Measurements from ENCODE around the gene KIAA1210. TPM values are rescaled to one million over a fixed set of nuclear protein-coding genes. Genes with fewer than 3 reads are reported as not detected.
A peak's percentile ranks its signal among the peaks of the same experiment; 100 is the strongest.

The KIAA1210 gene
- total RNA-seq, 5 donors from 2014 or later (not counting 1 experiment from before 2014, with no cell fraction given), result not detected

GRCh38 chrX:119132316-119132715 is 4.7 kb upstream of the KIAA1210 start:
- Histone ChIP-seq H3K9me3 (no peaks in the 10 kb centered on the region), H3K36me3 (ENCODE audit: control insufficient read depth in 2 of 2, extremely low read depth in 1 of 2, insufficient read depth in 1 of 2, low read length in 1 of 2) (no peaks in the 10 kb centered on the region), H3K27ac (ENCODE audit: low read length) (no peak overlapping the region), H3K4me3 (ENCODE audit: control insufficient read depth in 1 of 2, extremely low read depth in 1 of 2, low read length in 1 of 2) (no peak overlapping the region), H3K4me1 (ENCODE audit: control insufficient read depth in 1 of 2, extremely low read depth in 1 of 2, insufficient read depth in 2 of 2, low read length in 2 of 2) (no peaks in the 10 kb centered on the region), H3K27me3 (replicated peaks in 1 of 2; ENCODE audit: control insufficient read depth in 2 of 2, extremely low read depth in 1 of 2, insufficient read depth in 2 of 2, low read length in 1 of 2) (no peaks in the 10 kb centered on the region)
- ATAC-seq (replicated peaks in 1 of 4) (no peak), DNase-seq (no peak)
- ChIA-PET CTCF (interaction anchor here in 1 of 2 donors (1.3 kb wide), 1 partner anchor 11 kb away, joined by 3 read pairs; no protein-coding TSS in a partner anchor), POLR2A (no interaction called here)
- H3K9me3 Mint-ChIP-seq, result no peaks in the 10 kb centered on the region
- no CpG with 5 or more reads among the region's 2 CpGs for WGBS (ENCODE audit: insufficient coverage)
- H3K4me3 Mint-ChIP-seq, result no peak overlapping the region
- no peaks in the 10 kb centered on the region for H3K4me1 Mint-ChIP-seq
- peaks cover 5 to 29% of the 10 kb centered on the region in 2 donors for H3K27me3 Mint-ChIP-seq
- no peaks in the 10 kb centered on the region for H3K36me3 Mint-ChIP-seq
- no peak overlapping the region for H3K27ac Mint-ChIP-seq

DNA sequence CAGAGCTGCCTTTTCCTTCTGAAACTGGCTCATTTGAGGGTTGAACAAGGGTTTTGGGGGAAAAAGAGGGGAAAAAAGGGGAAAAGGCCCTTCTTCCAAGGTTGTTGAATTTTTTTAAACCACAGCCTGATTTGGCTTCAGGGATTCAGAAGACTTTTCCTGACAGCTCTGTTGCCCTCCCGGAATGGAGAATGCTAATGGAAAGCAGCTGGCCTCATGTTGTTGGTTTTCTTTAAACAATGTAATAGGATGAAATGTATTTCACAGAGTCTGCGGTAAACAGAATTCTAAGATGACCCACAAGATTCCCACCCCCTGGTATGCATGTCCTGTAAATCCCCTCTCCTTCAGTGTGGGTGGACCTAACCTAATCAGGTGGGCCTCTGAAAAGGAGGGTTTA is 3.3 kb upstream of the KIAA1210 start:
- Histone ChIP-seq H3K36me3 (ENCODE audit: control insufficient read depth in 2 of 2, extremely low read depth in 1 of 2, insufficient read depth in 1 of 2, low read length in 1 of 2) (no peaks in the 10 kb centered on the region), H3K4me1 (ENCODE audit: control insufficient read depth in 1 of 2, extremely low read depth in 1 of 2, insufficient read depth in 2 of 2, low read length in 2 of 2) (no peaks in the 10 kb centered on the region), H3K4me3 (ENCODE audit: control insufficient read depth in 1 of 2, extremely low read depth in 1 of 2, low read length in 1 of 2) (no peak overlapping the region), H3K9me3 (no peaks in the 10 kb centered on the region), H3K27ac (ENCODE audit: low read length) (no peak overlapping the region), H3K27me3 (replicated peaks in 1 of 2; ENCODE audit: control insufficient read depth in 2 of 2, extremely low read depth in 1 of 2, insufficient read depth in 2 of 2, low read length in 1 of 2) (no peaks in the 10 kb centered on the region)
- CTCF ChIA-PET, result no interaction called here
- no peaks in the 10 kb centered on the region for H3K36me3 Mint-ChIP-seq
- H3K27me3 Mint-ChIP-seq, result peaks cover 5 to 25% of the 10 kb centered on the region in 2 donors
- no peak for ATAC-seq (replicated peaks in 1 of 4)
- H3K9me3 Mint-ChIP-seq, result no peaks in the 10 kb centered on the region
- H3K4me3 Mint-ChIP-seq, result no peak overlapping the region
- no peaks in the 10 kb centered on the region for H3K4me1 Mint-ChIP-seq
- no CpG with 5 or more reads among the region's 2 CpGs for WGBS (ENCODE audit: insufficient coverage)
- no peak for DNase-seq
- POLR2A ChIA-PET, result no interaction called here
- H3K27ac Mint-ChIP-seq, result no peak overlapping the region

- no peak overlapping the region for H3K27ac ChIP-seq (ENCODE audit: low read length)
Measured at GRCh38 chrX:119121341-119121740, 6.3 kb downstream of the KIAA1210 start.

GRCh38 chrX:119118780-119119395 is 8.7 kb downstream of the KIAA1210 start:
- no peak overlapping the region for H3K4me3 Mint-ChIP-seq
- WGBS (ENCODE audit: insufficient coverage), result no CpG with 5 or more reads among the region's 6 CpGs
- Histone ChIP-seq H3K27ac (ENCODE audit: low read length) (no peak overlapping the region), H3K27me3 (replicated peaks in 1 of 2; ENCODE audit: control insufficient read depth in 2 of 2, extremely low read depth in 1 of 2, insufficient read depth in 2 of 2, low read length in 1 of 2) (no peaks in the 10 kb centered on the region), H3K36me3 (ENCODE audit: control insufficient read depth in 2 of 2, extremely low read depth in 1 of 2, insufficient read depth in 1 of 2, low read length in 1 of 2) (no peaks in the 10 kb centered on the region), H3K9me3 (no peaks in the 10 kb centered on the region), H3K4me1 (ENCODE audit: control insufficient read depth in 1 of 2, extremely low read depth in 1 of 2, insufficient read depth in 2 of 2, low read length in 2 of 2) (no peaks in the 10 kb centered on the region), H3K4me3 (ENCODE audit: control insufficient read depth in 1 of 2, extremely low read depth in 1 of 2, low read length in 1 of 2) (no peak overlapping the region)
- ChIA-PET CTCF (interaction anchor here (0.5 to 2.2 kb wide), 6 partner anchors 11 to 157 kb away, joined by 3 to 16 read pairs (median 4); no protein-coding TSS in a partner anchor), POLR2A (no interaction called here)
- H3K27me3 Mint-ChIP-seq, result peaks cover 6 to 36% of the 10 kb centered on the region in 2 donors
- no peaks in the 10 kb centered on the region for H3K4me1 Mint-ChIP-seq
- peak in 33 of 35 experiments; percentile 3 to 63 (median 28) for DNase-seq
- peak; percentile 60 to 75 (median 64) for ATAC-seq (replicated peaks in 1 of 4)
- no peaks in the 10 kb centered on the region for H3K36me3 Mint-ChIP-seq
- H3K9me3 Mint-ChIP-seq, result no peaks in the 10 kb centered on the region
- H3K27ac Mint-ChIP-seq, result no peak overlapping the region

More at GRCh38 chrX:119121341-119121740, 6.3 kb downstream of the KIAA1210 start:
- Histone ChIP-seq H3K36me3 (ENCODE audit: control insufficient read depth in 2 of 2, extremely low read depth in 1 of 2, insufficient read depth in 1 of 2, low read length in 1 of 2) (no peaks in the 10 kb centered on the region), H3K4me3 (ENCODE audit: control insufficient read depth in 1 of 2, extremely low read depth in 1 of 2, low read length in 1 of 2) (no peak overlapping the region), H3K4me1 (ENCODE audit: control insufficient read depth in 1 of 2, extremely low read depth in 1 of 2, insufficient read depth in 2 of 2, low read length in 2 of 2) (no peaks in the 10 kb centered on the region), H3K9me3 (no peaks in the 10 kb centered on the region), H3K27me3 (replicated peaks in 1 of 2; ENCODE audit: control insufficient read depth in 2 of 2, extremely low read depth in 1 of 2, insufficient read depth in 2 of 2, low read length in 1 of 2) (no peaks in the 10 kb centered on the region)
- ChIA-PET POLR2A (no interaction called here), CTCF (interaction anchor here (0.6 to 1.6 kb wide), 5 partner anchors 12 to 358 kb away, joined by 3 to 11 read pairs (median 3); no protein-coding TSS in a partner anchor)
- peaks cover 6 to 30% of the 10 kb centered on the region in 2 donors for H3K27me3 Mint-ChIP-seq
- no peaks in the 10 kb centered on the region for H3K36me3 Mint-ChIP-seq
- no peaks in the 10 kb centered on the region for H3K9me3 Mint-ChIP-seq
- ATAC-seq (replicated peaks in 1 of 4), result no peak
- no peak for DNase-seq
- H3K4me3 Mint-ChIP-seq, result no peak overlapping the region
- no peak overlapping the region for H3K27ac Mint-ChIP-seq
- WGBS (ENCODE audit: insufficient coverage), result no CpG with 5 or more reads among the region's 1 CpG
- no peaks in the 10 kb centered on the region for H3K4me1 Mint-ChIP-seq

- Mint-ChIP-seq H3K9me3 (no peaks in the 10 kb centered on the region), H3K36me3 (no peaks in the 10 kb centered on the region), H3K27me3 (peaks cover 6 to 44% of the 10 kb centered on the region in 2 donors), H3K4me1 (no peaks in the 10 kb centered on the region), H3K27ac (no peak overlapping the region), H3K4me3 (no peak overlapping the region)
- no peaks in the 10 kb centered on the region for H3K4me1 ChIP-seq (ENCODE audit: control insufficient read depth in 1 of 2, extremely low read depth in 1 of 2, insufficient read depth in 2 of 2, low read length in 2 of 2)
- no peaks in the 10 kb centered on the region for H3K36me3 ChIP-seq (ENCODE audit: control insufficient read depth in 2 of 2, extremely low read depth in 1 of 2, insufficient read depth in 1 of 2, low read length in 1 of 2)
- H3K27ac ChIP-seq (ENCODE audit: low read length), result no peak overlapping the region
- no peaks in the 10 kb centered on the region for H3K9me3 ChIP-seq
- no peak overlapping the region for H3K4me3 ChIP-seq (ENCODE audit: control insufficient read depth in 1 of 2, extremely low read depth in 1 of 2, low read length in 1 of 2)
- ChIA-PET POLR2A (no interaction called here), CTCF (no interaction called here)
- ATAC-seq (replicated peaks in 1 of 4) (no peak), DNase-seq (no peak)
- no peaks in the 10 kb centered on the region for H3K27me3 ChIP-seq (replicated peaks in 1 of 2; ENCODE audit: control insufficient read depth in 2 of 2, extremely low read depth in 1 of 2, insufficient read depth in 2 of 2, low read length in 1 of 2)
Measured at GRCh38 chrX:119107206-119107605, 20.4 kb downstream of the KIAA1210 start.

DNA sequence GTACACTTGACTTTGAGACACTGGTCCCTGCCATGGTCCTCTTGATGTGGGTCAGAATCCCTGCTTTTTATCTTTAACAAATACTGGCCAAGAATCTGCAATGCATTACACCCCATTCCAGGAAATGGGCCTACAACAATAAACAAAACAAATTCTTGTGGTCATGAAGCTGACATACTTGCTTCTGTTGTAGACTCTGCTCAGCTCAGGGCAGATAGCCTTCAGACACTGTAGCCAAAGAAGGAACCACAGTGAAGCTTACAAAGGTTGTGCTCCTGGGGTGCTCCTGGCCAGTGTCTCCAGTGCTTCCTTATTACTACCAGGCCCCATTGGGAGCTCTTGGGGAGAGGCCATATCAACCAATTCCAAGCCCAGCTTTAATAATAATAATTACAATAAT is 21.8 kb downstream of the KIAA1210 start:
- Mint-ChIP-seq H3K27me3 (peaks cover 6 to 44% of the 10 kb centered on the region in 2 donors), H3K27ac (no peak overlapping the region), H3K36me3 (no peaks in the 10 kb centered on the region), H3K9me3 (no peaks in the 10 kb centered on the region), H3K4me1 (no peaks in the 10 kb centered on the region), H3K4me3 (no peak overlapping the region)
- Histone ChIP-seq H3K36me3 (ENCODE audit: control insufficient read depth in 2 of 2, extremely low read depth in 1 of 2, insufficient read depth in 1 of 2, low read length in 1 of 2) (no peaks in the 10 kb centered on the region), H3K9me3 (no peaks in the 10 kb centered on the region), H3K27me3 (replicated peaks in 1 of 2; ENCODE audit: control insufficient read depth in 2 of 2, extremely low read depth in 1 of 2, insufficient read depth in 2 of 2, low read length in 1 of 2) (no peaks in the 10 kb centered on the region), H3K4me3 (ENCODE audit: control insufficient read depth in 1 of 2, extremely low read depth in 1 of 2, low read length in 1 of 2) (no peak overlapping the region), H3K4me1 (ENCODE audit: control insufficient read depth in 1 of 2, extremely low read depth in 1 of 2, insufficient read depth in 2 of 2, low read length in 2 of 2) (no peaks in the 10 kb centered on the region), H3K27ac (ENCODE audit: low read length) (no peak overlapping the region)
- POLR2A ChIA-PET, result no interaction called here
- CTCF ChIA-PET, result interaction anchor here in 1 of 2 donors (0.6 kb wide), 1 partner anchor 263 kb away, joined by 4 read pairs; no protein-coding TSS in a partner anchor
- ATAC-seq (replicated peaks in 1 of 4) (no peak), DNase-seq (no peak)
